K562 (cell line): ENCODE measurements around the gene GLUD1.

Experiments used
- CCNT2 ChIP-seq: IDR thresholded peaks from 2 replicates; pipeline ENCODE4 v1.6.1; 2011; ENCODE audit warnings: borderline replicate concordance, low read depth, mild to moderate bottlenecking, moderate library complexity, mixed read lengths, low read length; ENCODE audit not compliant: insufficient read length; ENCODE audit errors: extremely low read depth
- E4F1 ChIP-seq: fragments of 250-450 bp; sonication (Bioruptor Pico); IDR thresholded peaks from 2 replicates; pipeline ENCODE4 v1.5.0; 2021; ENCODE audit warnings: mild to moderate bottlenecking, borderline replicate concordance
- HNRNPH1 ChIP-seq: fragments of 200-400 bp; formaldehyde crosslinking; optimal IDR thresholded peaks from 2 replicates; pipeline ENCODE3; 2017; ENCODE audit warnings: low read depth, mild to moderate bottlenecking, low read length, moderate library complexity
- NR2C2 ChIP-seq, 2 experiments: fragments of 200-800 bp in 1 of 2; sonication (Bioruptor generic) in 1 of 2; sonication (generic) in 1 of 2; formaldehyde crosslinking in 1 of 2; IDR thresholded peaks; 2 replicates each; pipeline versions ENCODE4 v1.6.1 to v1.8.0; 2016 to 2022; ENCODE audit warnings: mild to moderate bottlenecking in 1 of 2, missing compliant biosample characterization in 1 of 2, missing genetic modification characterization in 1 of 2, missing genetic modification reagents in 1 of 2
- NUFIP1 ChIP-seq: fragments of 450-650 bp; IDR thresholded peaks from 2 replicates; pipeline ENCODE4 v1.6.1; 2018; ENCODE audit not compliant: partially characterized antibody
- ZNF589 ChIP-seq: fragments of 200-800 bp; sonication (Bioruptor generic); IDR thresholded peaks from 2 replicates; pipeline ENCODE4 v1.6.1; 2016; ENCODE audit warnings: low read depth, missing genetic modification characterization, missing compliant biosample characterization
- ZNF830 ChIP-seq: fragments of 250-450 bp; sonication (Bioruptor Pico); IDR thresholded peaks from 2 replicates; pipeline ENCODE4 v1.5.0; 2021; ENCODE audit warnings: mild to moderate bottlenecking
- TF ChIP-seq, protein P1 (sequence below), 3 experiments: IDR thresholded peaks in 2 of 3; conservative IDR thresholded peaks in 1 of 3; 2 replicates each; pipeline ENCODE4 v1.5.1; 2011 to 2012; ENCODE audit warnings: low read length in 3 of 3, mild to moderate bottlenecking in 3 of 3, control low read depth in 2 of 3, improper control_type of control experiment in 1 of 3, inconsistent platforms in 1 of 3, low read depth in 1 of 3, mixed read lengths in 1 of 3, moderate library complexity in 1 of 3; ENCODE audit not compliant: insufficient read depth in 2 of 3

- TF ChIP-seq, protein P1, sequence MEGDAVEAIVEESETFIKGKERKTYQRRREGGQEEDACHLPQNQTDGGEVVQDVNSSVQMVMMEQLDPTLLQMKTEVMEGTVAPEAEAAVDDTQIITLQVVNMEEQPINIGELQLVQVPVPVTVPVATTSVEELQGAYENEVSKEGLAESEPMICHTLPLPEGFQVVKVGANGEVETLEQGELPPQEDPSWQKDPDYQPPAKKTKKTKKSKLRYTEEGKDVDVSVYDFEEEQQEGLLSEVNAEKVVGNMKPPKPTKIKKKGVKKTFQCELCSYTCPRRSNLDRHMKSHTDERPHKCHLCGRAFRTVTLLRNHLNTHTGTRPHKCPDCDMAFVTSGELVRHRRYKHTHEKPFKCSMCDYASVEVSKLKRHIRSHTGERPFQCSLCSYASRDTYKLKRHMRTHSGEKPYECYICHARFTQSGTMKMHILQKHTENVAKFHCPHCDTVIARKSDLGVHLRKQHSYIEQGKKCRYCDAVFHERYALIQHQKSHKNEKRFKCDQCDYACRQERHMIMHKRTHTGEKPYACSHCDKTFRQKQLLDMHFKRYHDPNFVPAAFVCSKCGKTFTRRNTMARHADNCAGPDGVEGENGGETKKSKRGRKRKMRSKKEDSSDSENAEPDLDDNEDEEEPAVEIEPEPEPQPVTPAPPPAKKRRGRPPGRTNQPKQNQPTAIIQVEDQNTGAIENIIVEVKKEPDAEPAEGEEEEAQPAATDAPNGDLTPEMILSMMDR (IDR thresholded peaks at IDR 0.05 in 2 of 3, conservative IDR thresholded peaks at IDR 0.05 in 1 of 3; ENCODE audit: insufficient read depth in 2 of 3, low read depth in 1 of 3, low read length in 3 of 3): no peak
- TF ChIP-seq HNRNPH1 (no peak), NR2C2 (CRISPR knock-in tag; IDR thresholded peaks at IDR 0.05) (no peak), NR2C2 (tag; IDR thresholded peaks at IDR 0.05) (no peak), ZNF830 (CRISPR knock-in tag) (no peak), NUFIP1 (no peak), ZNF589 (CRISPR knock-in tag) (no peak), CCNT2 (no peak), E4F1 (CRISPR knock-in tag) (no peak)
Measured at GRCh38 chr10:87060280-87060928, 34.2 kb downstream of the GLUD1 start.
